HL-60 (cell line): ENCODE data around the gene PLGRKT.

Experiments used
- DNase-seq, 2 experiments: peaks; one replicate each; pipeline ENCODE4 v3.0.0-alpha.2; 2010 to 2020; ENCODE audit warnings: low read depth in 1 of 2, low spot score in 1 of 2
- H3K27ac ChIP-seq: fragments of 250-450 bp; sonication (Bioruptor Pico); replicated peaks from 2 replicates; pipeline ENCODE4 v1.5.1; 2020; ENCODE audit warnings: mild to moderate bottlenecking, moderate library complexity
- H3K27me3 ChIP-seq: fragments of 250-450 bp; sonication (Bioruptor Pico); 2 replicates; pipeline ENCODE4 v1.5.1; 2021; ENCODE audit warnings: mild to moderate bottlenecking, moderate library complexity; ENCODE audit not compliant: insufficient read depth, poor library complexity, severe bottlenecking
- H3K4me3 ChIP-seq: replicated peaks from 2 replicates; pipeline ENCODE4 v1.5.1; 2011; ENCODE audit warnings: mild to moderate bottlenecking, control low read depth, low read length; ENCODE audit not compliant: insufficient read depth
- CTCF ChIP-seq: IDR thresholded peaks from one replicate; pipeline ENCODE4 v1.5.1; 2011; ENCODE audit warnings: low read length, control low read depth, inconsistent platforms; ENCODE audit not compliant: insufficient read depth
- GABPA ChIP-seq: IDR thresholded peaks from 2 replicates; pipeline ENCODE4 v1.6.1; 2012; ENCODE audit warnings: low read depth
- POLR2AphosphoS5 ChIP-seq: IDR thresholded peaks from 2 replicates; pipeline ENCODE4 v1.6.1; 2012; ENCODE audit warnings: low read depth
- SPI1 ChIP-seq: IDR thresholded peaks from 2 replicates; pipeline ENCODE4 v1.6.1; 2012; ENCODE audit warnings: low read depth, mild to moderate bottlenecking, borderline replicate concordance
- TF ChIP-seq, protein P1 (sequence below): IDR thresholded peaks from 2 replicates; pipeline ENCODE4 v1.6.1; 2012; ENCODE audit warnings: low read depth; ENCODE audit not compliant: insufficient replicate concordance

PLGRKT gene

DNA sequence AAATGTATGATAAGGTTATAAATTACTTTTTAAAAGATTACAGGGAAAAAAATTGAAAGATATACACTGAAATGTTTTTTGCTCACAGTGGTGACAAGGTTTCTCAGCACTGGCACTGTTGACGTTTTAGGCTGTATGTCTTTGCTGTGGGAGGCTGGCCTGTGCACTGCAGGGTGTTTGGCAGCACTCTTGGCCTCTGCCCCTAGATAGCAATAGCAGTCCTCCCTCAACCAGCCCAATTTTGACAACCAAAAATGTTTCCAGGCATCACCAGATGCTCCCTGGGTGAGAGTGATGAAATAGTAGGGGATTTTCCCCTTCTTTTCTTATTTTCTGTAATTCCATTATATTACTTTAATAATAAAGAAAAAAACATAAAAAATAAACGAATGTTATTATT is 15.9 kb upstream of the PLGRKT start:
- TF ChIP-seq, protein P1, sequence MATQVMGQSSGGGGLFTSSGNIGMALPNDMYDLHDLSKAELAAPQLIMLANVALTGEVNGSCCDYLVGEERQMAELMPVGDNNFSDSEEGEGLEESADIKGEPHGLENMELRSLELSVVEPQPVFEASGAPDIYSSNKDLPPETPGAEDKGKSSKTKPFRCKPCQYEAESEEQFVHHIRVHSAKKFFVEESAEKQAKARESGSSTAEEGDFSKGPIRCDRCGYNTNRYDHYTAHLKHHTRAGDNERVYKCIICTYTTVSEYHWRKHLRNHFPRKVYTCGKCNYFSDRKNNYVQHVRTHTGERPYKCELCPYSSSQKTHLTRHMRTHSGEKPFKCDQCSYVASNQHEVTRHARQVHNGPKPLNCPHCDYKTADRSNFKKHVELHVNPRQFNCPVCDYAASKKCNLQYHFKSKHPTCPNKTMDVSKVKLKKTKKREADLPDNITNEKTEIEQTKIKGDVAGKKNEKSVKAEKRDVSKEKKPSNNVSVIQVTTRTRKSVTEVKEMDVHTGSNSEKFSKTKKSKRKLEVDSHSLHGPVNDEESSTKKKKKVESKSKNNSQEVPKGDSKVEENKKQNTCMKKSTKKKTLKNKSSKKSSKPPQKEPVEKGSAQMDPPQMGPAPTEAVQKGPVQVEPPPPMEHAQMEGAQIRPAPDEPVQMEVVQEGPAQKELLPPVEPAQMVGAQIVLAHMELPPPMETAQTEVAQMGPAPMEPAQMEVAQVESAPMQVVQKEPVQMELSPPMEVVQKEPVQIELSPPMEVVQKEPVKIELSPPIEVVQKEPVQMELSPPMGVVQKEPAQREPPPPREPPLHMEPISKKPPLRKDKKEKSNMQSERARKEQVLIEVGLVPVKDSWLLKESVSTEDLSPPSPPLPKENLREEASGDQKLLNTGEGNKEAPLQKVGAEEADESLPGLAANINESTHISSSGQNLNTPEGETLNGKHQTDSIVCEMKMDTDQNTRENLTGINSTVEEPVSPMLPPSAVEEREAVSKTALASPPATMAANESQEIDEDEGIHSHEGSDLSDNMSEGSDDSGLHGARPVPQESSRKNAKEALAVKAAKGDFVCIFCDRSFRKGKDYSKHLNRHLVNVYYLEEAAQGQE = no peak
- no peak for TF ChIP-seq POLR2AphosphoS5
- TF ChIP-seq GABPA = no peak
- no peak for TF ChIP-seq CTCF
- TF ChIP-seq SPI1 = no peak
- no peak overlapping the region for H3K4me3 ChIP-seq
- H3K27me3 ChIP-seq = no peaks in the 10 kb centered on the region
- H3K27ac ChIP-seq = no peak overlapping the region
- DNase-seq = no peak

DNA sequence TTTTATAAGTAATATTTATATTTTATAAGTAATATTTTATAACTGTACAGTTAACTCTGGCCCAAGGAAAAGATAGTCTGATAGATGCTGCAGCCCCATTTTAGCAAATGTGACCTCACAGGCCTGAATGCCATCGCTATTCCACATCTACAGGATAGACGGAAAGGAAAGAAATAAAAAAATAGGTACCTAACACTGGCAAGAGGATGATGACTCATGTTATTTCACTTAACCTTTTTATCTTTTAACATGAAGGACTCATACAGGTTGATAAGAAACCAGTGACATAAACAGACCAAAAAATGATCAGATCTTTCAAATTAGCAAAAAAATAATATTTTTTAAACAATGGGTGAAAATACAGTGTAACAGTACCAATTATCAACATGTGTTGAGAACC is 15.3 kb upstream of the PLGRKT start:
- DNase-seq = no peak
- Histone ChIP-seq H3K27ac (no peak overlapping the region), H3K27me3 (no peaks in the 10 kb centered on the region), H3K4me3 (no peak overlapping the region)
- TF ChIP-seq GABPA (no peak), SPI1 (no peak), POLR2AphosphoS5 (no peak), CTCF (no peak)
- TF ChIP-seq, protein P1 = no peak

DNA sequence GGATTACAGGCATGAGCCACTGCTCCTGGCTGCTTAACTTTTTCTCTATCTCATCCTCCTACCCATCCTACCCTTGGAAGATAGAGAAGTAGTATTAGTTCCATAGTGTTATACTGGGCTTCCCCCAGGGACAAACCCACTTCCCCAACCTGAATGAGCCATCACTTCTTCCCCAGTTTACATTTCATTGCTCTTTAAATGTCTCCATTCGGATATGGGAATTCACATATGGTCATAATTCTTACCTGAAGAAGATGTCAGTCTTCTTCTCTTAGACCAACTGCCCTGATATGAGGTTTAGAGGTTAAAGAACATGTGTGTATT is 14.5 kb upstream of the PLGRKT start:
- TF ChIP-seq POLR2AphosphoS5 (no peak), GABPA (no peak), CTCF (no peak), SPI1 (peak; percentile 55; the same call in 1 of the 2 replicates)
- TF ChIP-seq, protein P1 = no peak
- Histone ChIP-seq H3K27ac (no peak overlapping the region), H3K27me3 (no peaks in the 10 kb centered on the region), H3K4me3 (no peak overlapping the region)
- DNase-seq = no peak
